Activated CD4-positive, alpha-beta T cell treated with anti-CD3 and anti-CD28 coated beads, Interleukin-2, amount 50 U/mL, for 48 hours (primary cell): ENCODE results near the gene CDH5.
A peak's percentile ranks its signal among the peaks of the same experiment; 100 is the strongest.
"Not testable (repeated sequence)": the region's sequence is repeated elsewhere in the genome, so short reads cannot be mapped to it uniquely, and the experiment has no call there.

Experiments
- DNase-seq, 2 experiments: peaks; one replicate each; pipeline ENCODE4 v3.0.0-alpha.2; 2020

The CDH5 gene, protein sequence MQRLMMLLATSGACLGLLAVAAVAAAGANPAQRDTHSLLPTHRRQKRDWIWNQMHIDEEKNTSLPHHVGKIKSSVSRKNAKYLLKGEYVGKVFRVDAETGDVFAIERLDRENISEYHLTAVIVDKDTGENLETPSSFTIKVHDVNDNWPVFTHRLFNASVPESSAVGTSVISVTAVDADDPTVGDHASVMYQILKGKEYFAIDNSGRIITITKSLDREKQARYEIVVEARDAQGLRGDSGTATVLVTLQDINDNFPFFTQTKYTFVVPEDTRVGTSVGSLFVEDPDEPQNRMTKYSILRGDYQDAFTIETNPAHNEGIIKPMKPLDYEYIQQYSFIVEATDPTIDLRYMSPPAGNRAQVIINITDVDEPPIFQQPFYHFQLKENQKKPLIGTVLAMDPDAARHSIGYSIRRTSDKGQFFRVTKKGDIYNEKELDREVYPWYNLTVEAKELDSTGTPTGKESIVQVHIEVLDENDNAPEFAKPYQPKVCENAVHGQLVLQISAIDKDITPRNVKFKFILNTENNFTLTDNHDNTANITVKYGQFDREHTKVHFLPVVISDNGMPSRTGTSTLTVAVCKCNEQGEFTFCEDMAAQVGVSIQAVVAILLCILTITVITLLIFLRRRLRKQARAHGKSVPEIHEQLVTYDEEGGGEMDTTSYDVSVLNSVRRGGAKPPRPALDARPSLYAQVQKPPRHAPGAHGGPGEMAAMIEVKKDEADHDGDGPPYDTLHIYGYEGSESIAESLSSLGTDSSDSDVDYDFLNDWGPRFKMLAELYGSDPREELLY

DNA sequence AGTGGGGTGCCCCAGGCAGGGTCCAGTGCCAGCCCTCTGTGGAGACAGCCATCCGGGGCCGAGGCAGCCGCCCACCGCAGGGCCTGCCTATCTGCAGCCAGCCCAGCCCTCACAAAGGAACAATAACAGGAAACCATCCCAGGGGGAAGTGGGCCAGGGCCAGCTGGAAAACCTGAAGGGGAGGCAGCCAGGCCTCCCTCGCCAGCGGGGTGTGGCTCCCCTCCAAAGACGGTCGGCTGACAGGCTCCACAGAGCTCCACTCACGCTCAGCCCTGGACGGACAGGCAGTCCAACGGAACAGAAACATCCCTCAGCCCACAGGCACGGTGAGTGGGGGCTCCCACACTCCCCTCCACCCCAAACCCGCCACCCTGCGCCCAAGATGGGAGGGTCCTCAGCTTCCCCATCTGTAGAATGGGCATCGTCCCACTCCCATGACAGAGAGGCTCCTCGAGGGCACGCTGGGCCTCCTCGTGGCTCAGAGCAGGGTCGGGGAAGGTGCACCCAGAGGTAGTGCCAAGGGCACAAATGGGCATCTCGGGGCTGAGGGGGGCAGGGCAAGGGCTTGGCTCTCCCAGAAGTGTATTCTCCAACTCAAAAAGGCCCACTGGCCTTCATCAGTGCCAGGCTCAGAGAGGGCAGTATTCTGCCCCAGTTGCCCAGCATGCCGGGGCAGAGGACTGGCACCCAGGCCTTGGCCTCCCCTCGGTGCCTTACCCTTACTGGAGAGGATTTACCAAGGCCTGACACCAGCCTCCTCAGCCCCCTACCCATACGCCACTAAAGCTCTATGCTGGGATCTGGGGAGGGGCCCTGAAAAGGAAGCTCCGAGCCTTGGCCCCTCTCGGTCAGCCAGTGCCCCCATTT, at the start of gene CDH5:
Gene CDH5, plus strand, starts transcription at position 259 of the 867 bp plus-strand sequence. CDS start 12,647 bp downstream, outside the sequence.
- DNase-seq: no peak

DNA sequence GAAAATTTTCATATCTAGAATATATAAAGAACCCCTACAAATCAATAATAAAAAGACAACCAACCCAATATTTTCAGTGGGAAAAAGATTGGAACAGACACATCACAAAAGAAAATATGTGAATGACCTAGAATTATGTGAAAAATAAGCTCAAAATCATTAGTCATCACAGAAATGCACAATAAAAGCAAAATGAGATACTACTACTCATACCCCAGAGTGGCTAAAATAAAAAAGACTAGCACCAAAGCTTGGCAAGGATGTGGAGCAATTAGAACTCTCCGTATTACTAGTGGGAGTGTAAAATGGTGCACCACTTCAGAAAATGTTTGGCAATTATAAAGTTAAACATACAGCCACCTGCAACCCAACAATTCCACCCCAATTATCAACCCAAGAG, 48.0 kb upstream of the CDH5 start:
- DNase-seq: no peak

DNA sequence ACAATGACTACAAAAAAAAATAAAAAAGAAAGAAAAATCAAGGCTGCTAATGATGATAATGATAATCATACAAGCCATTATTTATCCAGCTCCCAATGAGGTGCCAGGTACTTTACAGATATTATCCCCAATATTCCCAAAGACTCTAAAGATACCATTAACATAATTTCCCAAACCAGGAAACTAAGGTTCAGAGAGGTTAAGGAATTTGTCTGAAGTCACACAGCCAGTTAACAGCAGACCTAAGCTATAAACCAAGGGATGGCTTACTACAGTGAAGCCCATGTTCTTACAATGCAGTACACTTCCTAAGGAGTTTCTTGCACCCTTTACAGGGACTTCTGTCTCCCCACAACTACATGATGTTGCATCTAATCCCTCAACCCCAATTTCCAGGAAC, 45.7 kb upstream of the CDH5 start:
- no peak for DNase-seq

DNA sequence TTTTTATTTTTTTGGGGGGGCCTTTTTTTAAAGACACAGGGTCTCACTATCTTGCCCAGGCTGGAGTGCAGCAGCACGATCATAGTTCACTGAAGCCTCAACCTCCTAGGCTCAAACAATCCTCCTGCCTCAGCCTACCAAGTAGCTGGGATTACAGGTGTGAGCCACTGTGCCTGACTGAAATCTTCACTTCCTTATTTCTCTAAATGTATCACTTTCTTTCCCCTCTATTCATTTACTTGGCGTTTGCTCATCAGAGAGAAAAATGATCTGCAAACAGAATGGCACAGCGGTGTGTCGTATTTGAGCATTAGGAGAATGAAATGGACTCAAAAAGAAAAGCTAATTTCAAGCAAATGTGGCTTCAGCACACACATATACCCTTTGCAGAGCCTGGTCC, 44.3 kb upstream of the CDH5 start:
- DNase-seq: no peak

DNA sequence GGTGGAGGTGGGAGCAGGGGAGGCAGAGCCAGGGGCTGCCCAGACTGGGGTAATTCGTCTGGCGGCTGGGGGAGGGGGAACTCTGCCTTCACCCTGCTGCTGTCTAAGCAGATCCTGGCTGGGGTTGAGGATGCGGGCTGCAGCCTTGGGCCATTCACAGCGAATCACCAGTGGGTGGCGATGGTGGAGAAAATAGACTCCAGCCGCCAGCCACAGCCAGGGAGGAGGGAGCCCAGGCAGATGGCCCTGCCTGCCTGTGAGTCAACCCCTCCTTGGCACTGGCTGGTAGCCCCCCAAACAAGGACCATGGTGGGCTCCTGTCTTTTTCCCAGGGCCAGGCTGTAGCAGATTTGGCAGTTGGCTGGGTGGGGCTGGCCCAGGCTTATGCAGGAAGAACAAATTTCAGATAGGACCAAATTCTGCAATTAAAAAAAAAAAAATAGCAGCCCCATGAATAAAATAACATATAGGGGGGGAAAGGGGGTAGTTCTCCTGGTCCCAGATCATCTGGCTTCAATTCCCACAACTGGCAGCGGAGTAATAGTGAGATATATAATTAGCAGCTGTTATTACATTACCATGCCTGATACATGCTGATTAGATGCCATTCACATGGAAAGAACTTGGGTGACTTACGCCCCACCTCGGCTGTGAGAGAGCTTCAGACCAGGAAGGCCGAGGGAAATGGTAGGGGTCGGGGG, 41.5 kb upstream of the CDH5 start:
- no peak for DNase-seq

DNA sequence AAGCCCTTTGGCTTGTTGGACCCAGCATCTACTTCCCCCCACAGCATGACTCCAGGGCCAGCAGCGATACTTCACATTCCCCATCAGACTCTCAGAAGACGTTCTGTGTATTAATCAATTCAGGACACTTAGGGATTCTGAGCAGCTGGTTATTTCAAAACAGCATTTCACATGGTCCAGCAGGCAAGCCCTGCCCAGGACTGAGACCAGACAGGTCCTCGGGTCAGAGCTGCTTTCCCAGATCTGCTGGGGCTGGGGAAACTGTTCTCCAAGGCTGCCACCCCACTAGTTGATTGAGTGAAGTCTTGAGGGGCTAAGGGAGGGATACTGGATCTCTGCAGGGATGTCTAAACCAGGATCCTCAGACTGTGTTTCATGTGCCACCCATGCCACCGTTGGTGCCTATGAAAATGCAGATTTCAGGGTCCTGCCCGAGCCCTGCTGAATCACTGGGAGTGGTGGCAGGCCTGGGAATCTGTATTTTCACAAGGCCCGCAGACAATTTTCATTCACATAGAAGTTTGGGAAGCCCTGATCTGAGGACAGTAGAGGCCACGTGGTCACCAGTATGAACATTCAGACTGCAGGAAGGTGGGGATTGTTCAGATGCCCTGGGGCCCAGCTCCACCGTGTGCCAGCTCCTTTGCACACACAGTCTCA, 40.6 kb upstream of the CDH5 start:
- no peak for DNase-seq

DNA sequence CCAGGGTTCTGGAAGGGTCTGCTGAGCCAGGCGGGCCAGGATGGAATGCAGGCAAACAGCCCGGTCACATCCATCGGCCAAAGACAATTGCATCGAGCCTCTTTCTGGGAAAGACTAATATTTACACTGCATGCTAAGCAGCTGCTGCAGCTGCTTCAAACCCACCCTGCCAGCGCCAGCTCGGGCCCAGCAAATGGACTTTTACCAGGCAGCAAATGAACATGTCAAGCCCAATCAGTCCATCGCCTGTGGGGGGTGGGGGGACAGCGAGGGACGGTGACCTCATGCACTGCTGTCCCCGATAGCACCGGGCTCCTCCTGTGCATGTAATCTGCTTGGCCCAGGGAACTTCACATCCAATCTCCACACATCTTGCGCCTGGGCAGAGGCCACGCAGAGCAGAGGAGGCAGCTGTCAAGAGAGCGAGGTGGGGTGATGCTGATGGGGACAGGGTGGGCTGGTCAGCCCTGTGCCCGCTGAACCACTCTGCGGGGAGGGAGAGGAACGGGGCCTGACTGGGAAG, 39.4 kb upstream of the CDH5 start:
- no peak for DNase-seq

DNA sequence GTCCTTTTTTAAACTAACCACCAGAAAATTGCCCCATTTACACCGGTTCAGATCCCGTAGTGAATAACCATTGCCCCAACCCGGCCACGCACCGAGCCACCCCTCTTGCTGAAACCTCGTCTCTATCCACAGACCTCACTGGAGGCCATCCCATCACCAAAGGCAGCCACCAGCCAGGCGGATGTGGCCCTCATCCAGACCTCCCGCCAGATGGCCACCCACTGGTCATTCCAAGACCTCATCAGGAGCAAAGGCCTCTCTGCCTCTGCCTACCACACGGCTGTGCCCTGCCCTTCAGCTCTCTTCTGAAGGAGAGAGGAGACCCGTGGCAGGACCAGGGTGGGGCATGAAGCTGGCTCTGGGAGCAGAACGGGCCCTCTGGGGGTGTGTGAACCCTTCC, 38.2 kb upstream of the CDH5 start:
- DNase-seq: no peak

DNA sequence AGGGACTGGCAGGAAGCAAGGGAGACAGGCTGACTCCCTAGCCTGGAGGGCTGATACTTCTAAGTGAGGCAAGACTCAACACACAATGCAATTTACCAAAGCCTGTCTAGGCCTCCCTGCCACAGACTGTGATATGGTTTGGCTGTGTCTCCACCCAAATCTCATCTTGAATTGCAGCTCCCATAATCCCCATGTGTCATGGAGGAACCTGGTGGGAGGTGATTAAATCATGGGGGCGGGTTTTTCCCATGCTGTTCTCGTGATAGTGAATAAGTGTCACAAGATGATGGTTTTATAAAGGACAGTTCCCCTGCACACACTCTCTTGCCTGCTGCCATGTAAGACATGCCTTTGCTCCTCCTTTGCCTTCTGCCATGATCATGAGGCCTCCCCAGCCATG, 35.0 kb upstream of the CDH5 start:
- DNase-seq: not testable (repeated sequence)

DNA sequence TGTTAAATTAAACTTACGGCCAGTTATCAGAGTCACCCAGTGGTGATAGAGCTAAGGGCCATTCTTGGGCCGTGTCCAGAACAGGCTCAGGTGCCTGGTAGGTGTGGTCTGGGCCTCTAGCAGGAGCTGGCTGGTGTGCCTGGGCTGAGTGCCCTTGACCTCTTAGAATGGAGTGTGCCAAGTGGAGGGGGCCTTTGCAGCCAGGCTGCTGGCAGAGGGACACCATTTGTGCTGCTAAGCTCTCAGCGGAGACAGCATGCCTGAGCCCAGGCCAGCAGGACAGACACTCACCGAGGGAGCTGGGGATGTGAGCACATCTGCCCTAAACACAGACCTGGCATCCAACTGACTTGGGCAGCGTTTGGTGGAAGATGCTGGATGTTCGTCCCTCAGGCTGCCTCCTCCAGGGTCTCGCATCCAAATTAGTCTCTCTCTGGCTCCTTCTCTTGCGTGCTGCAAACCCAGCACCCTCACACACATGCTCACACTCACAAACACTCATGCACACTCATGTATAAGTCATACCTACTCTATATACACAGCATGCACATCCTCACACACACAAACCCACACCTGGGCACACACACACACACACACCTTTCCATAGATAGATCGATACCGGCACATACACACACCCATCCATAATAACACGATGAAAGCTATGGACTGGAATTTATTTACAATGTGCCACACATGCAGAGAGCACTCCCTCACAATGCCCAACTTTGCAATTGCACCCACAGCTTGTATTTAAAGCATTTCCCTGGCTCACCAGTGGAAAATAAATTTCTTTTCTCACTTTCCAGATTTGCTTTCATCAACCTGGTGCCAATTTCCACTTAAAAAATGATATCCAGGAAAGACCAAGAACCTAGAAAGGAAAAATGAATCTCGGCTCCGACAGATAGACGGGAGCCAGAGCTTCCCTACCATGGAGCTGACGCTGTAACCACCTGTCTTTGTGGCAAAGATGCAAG, 33.6 kb upstream of the CDH5 start:
- no peak for DNase-seq

DNA sequence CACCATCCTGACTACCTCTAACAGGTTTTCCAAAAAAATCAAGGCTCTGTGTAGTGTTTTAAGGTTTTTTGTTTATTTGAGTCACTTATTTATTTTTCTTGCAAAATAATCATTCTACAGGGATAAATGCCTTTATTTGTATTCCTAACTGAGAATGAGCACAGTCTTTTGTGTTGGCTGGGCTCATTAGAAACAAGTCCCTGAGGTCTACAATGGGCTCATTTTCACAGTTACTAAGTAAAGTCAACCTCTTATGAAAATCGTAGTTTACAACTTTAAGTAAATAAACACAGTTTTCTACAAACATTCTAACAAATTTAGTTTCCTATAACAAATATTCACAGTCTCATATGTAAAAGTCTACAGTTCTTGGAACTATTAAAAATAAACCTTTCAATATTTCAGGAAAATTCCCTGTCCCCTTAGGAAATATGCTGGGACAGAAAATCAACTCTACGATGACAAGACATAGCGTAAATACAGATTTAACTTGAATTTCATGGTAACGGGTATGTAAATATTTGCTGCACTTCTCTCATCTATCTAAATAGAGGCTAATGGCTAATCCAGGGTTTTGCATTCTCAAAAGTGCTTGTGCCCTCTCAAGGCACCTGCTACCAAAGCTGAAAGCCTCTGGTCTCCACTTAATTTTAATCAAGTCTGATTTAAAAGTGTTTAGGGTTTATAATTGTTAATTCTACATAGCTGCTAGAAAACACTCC, 31.5 kb upstream of the CDH5 start:
- DNase-seq: no peak

DNA sequence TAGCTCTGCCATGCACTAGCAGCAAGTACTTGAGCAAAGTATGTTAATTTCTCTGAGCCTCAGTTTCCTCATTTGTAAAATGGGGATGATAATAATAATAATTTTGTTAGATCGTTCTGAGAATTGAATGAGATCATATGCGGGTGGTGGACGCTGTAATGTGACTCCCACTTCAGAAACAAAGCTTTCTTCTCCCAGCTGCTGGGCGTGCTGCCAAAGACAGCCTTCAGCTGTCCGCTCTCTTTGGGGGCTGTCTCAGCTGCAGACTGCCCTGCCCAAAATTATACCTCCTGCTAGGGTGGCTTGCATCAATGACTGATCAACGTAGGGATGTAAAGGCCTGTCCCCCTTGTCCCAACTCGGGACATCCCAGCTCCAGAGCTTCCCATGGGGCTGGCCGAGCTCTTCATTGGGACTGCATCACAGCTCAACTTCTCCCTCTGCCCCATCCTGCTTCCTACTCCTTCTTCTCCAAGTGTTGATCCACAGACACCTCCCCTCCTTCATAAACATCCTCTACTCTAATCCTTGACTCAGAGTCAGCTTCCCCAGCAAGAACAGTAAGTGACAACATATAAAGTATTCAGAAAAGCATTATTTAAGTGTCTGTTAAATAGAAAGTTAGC, 30.7 kb upstream of the CDH5 start:
- no peak for DNase-seq

DNA sequence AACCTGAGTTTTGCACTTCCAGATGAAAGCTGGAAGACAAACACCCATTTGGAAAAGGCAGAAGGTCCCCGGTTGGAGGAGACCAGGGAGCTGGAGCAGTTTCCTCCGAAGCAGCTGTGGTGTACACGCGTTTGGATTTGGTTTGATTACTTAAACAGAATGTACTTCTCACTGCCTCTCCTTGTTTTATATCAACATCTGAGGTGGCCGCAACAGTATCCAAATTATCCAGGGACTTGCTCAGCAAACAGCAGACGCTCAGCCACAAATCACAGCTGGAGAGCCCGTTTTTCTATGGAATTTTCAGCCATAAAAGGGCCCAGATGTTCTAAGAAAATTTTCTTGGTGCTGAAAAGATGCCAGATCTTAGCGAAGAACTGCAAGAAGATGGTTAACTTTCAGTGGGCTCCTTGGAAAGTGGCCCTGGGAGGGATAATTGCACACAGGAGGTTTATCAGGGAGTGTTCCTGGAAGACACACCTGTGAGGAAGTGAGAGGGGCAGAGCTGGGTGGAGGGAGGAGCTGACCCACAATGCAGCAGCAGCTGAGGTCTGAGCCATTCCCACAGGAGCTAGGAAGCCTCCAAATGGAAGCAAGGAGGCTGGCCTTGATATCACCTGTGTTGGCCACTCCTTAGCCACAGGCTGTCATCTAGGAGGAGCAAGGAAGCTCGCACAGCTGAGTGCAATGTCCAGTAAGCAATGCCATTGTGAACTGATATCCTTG, 28.9 kb upstream of the CDH5 start:
- DNase-seq: no peak

DNA sequence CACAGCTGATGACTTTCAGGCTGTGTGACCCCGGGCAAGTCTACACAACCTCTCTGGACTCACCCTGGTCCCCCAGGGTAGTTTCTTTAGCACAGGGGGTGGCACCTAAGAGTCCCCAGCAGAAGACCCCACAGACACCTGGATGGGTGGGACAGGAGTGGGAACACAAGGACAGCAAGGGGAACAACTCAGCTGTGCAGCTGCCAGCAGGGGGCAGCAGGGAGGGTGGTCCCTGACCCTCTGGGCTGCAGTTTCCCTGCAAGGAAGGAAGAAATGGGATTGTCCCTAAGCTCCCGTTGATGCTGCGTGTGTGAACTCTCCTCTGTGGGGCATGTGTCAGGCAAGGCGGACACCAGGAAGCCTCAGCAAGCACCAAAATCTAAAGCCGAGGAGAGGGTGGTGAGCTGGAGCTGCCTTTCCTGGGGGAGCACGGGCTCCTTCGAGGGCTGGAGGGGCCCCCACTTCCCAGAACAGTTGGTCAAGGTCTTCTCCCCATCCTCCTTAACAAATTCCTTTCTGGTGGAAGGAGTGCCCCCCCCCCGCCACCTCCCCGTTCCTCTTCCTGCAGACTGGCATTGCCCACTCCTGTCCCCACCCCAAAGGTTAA, 24.1 kb upstream of the CDH5 start:
- DNase-seq: peak; percentile 30 to 41

DNA sequence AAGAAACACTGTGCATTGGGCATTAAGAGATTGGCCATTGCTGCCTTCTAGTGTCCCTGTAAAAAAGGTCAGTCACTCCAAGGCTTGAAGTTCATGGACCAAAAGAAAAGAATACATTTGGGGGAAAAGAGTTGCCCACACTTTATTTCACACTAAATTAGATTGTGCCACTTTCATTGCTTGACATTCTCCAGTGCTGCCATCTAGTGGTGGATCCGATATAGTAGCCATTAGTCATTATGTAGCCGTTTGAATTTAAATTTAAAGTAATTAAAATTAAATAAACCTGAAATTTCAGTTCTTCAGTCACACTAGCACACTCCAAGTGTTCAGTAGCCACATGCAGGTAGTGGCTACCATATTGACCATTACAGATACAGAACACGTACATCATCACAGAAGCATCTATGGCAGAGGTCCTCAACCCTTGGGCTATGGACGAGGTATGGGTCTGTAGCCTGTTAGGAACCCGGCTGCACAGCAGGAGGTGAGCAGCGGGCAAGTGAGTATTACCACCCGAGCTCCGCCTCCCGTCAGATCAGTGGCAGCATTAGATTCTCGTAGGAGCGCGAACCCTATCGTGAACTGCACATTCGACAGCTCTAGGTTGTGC, 21.9 kb upstream of the CDH5 start:
- peak; percentile 18 to 40 for DNase-seq

DNA sequence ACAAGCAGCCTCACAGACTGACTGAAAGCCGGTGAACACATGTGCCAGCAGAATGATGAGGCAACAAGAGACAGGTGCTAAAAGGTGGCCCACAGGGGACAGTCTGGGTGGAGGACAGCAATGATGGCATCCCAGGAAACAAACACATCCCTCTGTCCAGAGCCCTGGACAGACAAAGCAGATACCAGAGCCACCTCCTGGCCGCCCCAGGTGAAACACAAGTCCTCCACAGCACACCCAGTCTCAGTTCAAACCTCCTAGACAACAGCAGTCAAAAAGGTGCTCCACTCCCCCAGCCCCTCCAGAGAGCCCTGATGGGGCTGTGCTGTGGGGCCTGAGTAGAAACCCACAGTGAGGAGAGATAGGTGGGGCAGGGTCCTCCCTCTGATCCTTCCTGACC, 20.3 kb upstream of the CDH5 start:
- no peak for DNase-seq

DNA sequence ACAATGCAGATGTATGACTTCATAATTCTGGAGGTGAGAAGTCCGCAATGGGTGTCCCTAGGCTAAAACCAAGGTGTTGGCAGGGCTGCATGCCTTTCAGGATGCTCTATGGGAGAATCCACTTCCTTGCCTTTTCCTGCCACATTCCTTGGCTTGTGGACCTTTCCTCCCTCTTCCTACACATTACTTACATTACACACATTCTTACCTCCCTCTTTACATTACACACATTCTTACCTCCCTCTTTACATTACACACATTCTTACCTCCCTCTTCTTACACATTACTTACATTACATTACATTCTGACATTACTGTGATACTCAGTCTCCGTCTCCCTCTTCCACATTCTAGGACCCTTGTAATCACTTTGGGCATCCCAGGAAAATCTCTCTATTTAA, 14.2 kb upstream of the CDH5 start:
- no peak for DNase-seq

DNA sequence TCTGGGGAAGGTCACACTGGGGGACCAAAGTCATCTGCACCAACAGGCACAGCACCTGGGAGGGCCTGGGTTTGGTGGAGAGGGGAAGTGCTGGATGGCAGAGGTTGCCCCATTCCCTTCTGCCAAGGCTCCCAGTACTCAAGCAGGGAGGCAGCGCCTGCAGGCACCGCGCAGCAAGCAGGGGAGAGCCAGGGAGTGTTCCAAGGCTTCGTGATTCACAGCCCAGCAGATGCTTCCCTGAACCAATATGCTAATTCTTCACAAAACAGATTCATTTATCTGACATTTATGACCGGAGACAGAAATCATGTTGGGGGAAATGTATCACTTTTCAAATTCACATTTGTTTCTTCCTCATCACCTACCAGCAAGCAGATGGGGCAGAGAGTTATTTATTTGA, 13.4 kb upstream of the CDH5 start:
- no peak for DNase-seq
